CD4-positive, alpha-beta T cell treated with Interleukin-6 at 100 ng/mL for 8 hours (primary cell): ENCODE measurements around the gene GPC5.

ENCODE experiments used
- DNase-seq: peaks from one replicate; pipeline ENCODE4 v3.0.0-alpha.2; 2020; ENCODE audit warnings: mixed read lengths, low spot score

The GPC5 gene

DNA sequence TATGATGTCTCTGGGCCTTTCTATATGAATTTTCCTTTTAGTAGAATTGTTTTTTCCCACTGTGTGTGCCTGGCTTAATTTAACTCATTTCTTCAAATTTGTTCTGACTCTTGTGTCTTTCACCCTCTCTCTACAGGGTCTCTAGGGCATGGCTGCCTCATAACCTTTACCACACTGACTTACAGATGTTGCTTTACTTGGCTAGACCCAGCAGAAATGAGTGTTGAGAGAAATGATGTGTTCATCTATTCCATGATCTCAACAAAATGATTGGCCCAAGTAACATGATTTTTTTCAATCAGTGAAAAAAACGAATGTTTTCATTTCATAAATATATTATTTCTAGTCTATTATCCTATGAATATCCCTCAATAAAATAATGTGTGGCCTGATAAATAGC, 195.0 kb downstream of the GPC5 start:
- DNase-seq, result no peak

DNA sequence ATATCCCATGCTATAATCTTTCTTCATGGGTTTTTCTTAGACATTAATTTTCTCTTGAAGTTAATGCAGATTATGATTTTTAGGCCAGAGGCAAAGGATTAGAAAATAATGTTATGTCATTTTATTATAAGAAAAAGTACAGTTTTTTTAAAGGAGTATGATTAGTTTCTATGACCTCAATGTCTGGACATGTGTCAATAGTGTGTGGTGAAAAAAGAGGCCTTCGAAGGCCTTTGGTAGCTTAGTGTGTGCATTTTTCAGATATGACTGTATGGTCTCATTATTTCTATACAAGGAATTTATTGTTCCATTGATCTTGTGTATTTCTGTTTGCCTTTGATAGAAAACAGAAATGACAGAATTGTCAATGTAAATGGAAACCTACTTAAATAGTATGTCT, 195.6 kb downstream of the GPC5 start:
- DNase-seq, result no peak

DNA sequence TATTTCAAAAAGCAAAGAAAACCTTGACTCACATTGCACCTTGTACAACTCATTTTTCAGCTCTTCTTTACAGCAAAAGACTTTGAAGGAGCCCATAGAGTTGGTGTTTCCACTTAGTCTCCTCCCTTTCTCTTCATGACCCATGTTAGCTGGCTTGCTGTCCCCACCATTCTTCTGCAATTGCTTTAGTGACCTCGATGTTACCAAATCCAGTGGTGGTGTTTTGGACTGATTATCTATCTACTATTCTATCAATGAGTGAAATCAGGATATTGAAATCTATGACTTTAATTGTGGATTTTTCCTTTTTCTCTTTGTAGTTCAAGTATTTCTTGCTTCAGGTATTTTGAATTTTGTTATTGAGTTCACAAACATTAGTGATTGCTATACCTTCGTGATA, 197.3 kb downstream of the GPC5 start:
- no peak for DNase-seq

DNA sequence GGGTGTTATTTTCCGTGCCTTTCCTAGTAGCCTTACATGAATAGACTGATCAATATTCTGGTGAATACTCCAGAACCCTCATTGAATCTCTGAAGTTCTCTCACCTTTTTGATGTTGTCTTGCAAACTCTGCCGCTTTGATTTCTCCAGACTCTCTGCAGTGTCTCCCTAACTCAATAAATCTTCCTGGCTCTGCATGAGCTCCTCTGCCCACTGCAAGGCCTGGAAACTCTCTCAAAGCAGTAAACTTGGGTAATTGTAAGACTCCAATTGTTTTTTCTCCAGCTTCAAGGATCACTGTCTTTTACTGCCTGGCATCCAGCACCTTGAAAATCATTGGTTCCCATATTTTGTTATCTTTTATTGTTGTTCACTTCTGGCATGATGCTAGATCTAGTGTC, 198.4 kb downstream of the GPC5 start:
- DNase-seq, result no peak

DNA sequence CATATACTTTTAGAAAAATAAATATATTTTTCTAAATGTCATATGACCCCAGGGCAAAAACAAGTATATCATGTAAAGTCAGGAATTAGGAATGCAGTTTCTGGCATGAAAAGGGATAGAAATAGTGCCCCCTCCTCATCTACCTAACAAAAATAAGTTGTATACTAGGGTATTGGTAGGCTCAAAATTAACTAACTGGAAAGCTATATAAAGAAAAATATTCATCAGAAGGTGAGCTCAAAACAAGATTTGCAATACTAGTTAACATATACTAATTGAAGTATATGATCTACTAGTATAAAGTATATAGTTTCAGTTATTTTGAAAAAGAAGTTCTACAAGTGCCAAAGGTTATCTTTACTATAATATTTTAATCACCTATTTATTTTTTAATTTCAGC, 200.2 kb downstream of the GPC5 start:
- no peak for DNase-seq

DNA sequence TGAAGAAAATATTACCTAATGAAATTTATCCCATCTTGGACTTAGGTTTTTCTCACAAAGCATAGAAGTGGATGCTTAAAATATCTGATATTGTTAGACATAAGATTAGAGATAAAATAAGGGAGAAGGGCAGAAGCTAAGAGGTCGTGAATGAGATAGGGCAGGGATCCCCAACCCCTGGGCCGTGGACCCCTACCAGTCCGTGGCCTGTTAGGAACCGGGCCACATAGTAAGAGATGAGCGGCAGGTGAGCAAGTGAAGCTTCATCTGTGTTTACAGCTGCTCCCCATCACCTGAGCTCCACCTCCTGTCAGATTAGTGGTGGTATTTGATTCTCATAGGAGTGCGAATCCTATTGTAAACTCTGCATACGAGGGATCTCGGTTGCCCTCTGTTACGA, 202.9 kb downstream of the GPC5 start:
- DNase-seq, result no peak

DNA sequence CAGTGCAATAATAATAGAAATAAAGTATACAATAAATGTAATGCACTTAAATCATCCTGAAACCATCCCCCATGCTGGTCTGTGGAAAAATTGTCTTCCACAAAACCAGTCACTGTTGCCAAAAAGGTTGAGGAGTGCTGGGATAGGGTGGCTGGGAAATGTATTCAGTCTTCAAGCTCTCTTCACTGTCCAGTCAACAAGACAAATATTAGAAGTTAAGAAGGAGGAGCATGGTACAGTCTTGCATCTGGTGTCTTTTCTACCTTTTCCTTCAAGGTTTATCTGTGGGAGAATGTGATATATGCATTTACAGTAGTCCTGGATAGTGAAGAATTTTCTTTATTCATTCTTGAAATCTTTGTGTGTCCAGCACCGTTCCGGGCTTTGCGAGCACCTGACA, 203.4 kb downstream of the GPC5 start:
- no peak for DNase-seq

DNA sequence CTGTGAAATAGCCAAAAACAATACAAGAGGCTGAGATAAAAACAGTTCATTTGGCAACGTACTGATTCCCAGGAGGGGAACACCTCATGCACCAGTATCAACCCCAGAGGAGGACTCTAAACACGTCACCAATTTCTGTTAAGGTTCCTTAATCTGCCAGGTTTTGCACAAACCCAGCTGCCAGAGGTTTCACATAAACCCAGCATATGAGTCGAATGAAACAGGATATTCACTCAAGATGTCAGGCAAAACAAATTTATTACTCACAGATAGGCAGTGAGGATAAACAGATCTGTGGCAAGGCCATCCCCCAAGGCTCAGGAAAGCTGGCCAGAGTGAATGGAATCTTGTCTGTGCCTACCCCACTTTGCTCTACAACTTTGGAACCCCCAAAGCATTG, 210.9 kb downstream of the GPC5 start:
- DNase-seq, result no peak

DNA sequence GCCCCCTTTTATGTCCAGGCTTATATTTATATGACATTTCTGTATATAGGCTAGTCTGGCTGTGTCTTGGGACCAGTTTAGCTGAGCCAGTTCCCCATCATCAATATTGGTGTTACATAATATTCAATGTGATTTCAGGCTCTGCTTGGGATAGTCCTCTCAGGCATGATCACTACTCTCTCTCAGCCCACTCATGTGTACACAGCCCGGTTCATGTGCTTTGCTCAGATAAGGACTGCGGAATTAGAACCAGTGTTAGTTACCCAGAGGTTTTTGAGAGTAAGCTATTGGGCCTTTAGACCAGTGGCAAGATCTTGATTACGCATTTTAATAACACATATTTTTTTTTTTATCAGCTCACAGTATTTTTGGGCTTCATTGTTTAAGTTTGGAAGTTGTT, 219.9 kb downstream of the GPC5 start:
- DNase-seq, result no peak

DNA sequence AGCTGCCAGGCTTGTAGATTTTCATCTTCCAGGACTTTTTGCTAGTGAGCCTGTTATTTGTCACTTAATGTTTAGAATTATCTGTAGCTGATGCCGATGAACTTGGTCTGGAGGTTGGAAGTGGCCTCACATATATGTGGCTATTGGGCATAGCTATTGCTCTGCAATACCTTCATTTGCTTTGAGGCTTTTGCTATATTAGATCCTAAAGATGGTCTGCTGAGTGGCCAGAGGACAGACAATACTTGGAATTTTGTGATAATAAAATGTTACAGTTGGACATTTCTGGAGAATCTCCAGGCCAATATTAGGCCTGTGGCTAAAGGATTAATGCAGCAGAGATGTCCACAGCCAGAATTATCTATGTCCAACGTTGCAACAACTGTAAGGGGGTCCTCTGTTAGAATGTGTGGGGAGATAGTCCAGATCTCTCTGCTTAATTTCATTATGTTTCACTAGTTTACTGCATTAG, 222.3 kb downstream of the GPC5 start:
- no peak for DNase-seq

DNA sequence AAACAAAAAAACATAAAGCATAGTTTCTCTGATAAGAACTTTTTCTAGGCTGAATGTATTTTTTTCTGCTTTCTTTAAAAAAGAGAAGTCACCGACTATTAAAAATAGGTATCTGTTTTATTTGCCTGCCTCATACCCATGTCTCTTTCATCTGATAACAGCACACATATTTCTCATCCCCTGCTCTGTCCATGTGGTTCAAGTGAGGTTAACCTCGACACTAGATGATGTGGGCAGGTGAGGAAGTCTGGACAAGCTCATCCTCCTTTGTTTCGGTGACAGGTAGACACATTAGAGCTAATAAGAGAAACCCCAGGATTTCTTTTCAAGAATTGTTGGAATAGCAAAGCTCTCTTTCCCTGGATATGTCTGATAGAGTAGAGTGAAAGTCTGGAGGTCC, 222.7 kb downstream of the GPC5 start:
- no peak for DNase-seq

DNA sequence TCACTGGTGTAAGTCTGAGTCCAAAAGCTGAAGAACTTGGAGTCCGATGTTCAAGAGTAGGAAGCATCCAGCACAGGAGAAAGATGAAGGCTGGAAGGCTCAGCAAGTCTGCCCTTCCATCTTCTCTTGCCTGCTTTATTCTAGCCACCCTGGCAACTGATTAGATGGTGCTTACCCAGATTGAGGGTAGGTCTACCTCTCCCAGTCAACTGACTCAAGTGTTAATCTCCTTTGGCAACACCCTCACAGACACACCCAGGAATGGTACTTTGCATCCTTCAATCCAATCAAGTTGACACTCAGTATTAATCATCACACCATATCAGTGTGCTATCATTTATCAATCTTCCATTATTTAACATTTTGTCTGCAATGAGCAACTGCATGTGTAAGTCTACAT, 223.5 kb downstream of the GPC5 start:
- DNase-seq, result no peak

DNA sequence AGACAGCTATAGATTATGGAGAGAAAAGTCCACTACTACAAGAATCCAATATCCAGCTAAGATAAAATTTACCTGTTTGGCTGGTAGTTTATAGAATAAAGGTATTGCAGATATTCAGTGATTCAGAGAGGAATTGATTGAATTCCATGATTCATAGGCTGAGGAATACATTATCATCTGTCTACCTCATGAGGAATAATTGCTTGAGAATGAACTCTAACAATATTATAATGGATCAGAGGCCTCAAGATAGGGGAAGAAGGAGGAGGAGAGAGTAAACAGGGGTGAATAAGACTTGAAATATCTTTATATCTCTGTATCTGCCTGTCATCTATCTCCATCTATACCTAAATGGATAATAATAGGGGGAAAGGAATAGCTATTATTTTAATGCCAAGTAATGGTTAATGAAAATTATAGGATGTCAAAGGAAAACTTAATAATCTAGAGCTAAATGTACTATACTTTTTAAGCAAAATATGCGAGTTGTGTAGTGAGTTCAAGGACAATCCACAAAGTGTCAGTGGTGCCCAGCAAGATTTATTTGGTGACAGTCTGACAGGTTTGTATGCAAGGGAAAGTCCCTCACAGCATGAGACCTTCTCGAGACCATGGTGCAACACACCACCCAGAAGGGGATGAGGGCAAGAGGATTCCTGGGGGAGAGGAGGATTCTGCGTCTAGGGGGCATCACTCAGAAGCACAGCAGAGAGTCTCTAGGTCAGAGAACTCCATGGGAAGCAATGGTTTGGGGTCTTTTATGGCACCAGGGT, 224.5 kb downstream of the GPC5 start:
- DNase-seq, result no peak

DNA sequence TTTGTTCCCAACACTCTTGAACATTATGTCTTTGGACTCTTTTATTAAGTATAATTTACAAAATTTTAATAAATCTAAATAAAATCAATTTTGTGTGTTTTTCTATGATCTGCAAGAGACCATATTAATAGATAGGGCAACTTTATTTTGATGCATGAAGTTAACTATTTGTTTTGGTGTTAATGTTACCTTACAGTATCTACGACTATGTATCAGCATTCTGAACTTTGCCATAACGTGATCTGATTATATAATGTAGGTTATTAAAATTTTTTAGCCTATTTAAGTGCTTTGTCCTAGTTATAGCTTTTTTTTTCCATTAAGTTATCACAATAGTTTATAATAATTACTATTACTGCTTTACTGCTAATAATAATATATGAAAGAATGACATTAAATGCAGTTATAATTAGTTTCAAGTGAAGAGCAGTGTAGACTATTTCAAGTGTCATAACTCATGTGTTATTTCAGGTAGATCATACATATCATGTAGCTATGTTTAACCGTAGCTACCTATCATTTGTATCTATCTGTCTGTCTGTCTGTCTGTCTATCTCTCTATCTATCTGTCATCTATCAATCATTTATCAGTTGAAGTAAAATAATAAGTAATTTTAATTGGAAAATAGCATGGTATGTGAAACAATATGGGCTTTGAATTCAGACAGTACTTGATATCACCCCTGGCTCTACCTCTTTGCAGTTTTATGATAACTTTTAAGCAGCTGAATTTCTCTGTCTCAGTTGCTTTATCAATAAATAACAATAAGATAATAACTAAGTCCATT, 229.7 kb downstream of the GPC5 start:
- DNase-seq, result no peak

DNA sequence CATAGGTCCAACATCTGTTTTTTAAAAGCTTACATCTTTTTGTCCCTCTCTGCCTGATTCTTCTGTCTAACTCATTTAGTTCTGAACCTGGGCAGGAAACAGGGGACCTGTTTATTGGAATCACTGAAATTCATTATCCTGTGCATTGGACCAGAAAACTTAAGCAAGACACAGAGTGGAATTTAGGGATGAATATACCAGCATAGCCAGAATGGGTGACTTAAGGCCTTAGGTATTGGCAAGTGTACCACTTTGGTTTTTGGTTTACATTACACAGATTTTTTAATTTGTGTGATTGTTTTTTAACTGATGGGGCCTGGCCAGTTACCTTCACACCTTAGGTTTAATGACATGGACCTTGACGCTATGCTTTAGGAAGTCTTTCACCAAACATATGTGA, 232.5 kb downstream of the GPC5 start:
- DNase-seq, result no peak

DNA sequence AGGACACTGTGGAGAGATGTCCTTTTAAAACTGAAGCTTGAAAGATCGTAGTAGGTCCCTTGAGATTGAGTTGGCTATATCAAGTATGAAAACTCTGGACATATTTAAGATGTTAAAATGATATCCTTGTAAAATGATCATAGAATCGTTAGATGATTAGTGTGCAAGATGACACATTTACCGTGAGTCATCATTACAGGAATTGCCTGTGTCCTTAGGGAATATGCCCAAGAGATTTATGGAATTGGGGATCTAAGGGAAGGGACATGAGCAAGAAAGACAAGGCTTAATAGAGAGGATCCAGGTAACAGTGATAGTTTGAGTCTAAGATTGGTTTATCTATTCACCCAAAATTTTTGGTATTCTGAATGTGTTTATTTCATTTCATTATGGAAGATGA, 233.7 kb downstream of the GPC5 start:
- no peak for DNase-seq

DNA sequence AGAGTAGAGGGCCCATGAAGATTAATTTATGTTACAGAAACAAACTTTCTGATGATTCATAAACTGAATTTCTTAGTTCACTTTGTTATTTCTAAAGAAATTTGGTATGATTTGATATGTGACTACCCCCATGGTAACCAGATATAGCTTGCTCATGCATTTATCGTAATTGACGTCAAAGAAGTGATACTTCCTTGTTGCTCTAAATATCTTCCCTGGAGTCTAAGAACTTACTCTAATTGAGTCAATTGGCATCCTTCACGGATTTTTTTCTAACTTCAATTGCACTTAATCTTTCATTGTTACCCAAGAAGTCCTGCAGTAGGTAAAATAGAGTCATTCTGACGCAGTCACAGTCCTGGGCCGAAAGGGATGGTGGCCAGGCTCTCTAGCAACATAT, 240.9 kb downstream of the GPC5 start:
- no peak for DNase-seq

DNA sequence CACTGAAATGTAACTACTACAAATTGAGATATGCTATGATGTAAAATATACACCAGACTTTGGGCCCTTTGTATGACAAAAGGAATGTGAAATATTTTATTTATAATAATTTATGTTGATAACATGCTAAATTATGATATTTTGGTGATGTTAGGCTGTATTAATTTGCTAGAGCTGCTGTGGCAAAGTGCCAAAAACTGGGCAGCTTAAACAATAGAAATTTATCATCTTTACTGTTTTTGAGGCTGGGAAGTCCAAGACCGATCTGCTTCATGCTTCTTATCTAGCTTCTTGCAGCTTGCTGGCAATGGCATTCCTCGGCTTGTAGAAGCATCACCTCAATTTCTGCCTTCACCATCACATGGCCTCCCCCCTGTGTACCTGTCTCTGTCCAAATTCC, 245.0 kb downstream of the GPC5 start:
- no peak for DNase-seq

DNA sequence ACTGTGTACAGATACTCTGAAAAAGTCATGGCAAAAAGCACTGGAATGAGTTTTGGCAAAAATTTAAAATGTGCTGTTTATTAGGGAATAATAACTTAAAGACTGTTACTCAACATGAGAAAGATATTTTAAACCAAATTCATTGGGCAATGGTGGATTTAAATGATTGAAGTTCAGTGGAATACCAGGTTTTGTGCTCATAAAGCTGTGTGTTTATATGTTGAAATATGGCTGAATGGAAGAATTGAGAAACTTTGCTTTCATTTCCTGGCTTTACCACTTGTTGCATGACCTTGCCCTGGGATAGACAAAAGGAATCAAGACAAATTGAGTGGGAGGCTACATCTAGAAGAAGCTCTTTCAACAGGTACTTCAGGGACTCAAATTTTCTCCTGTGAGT, 246.4 kb downstream of the GPC5 start:
- no peak for DNase-seq

DNA sequence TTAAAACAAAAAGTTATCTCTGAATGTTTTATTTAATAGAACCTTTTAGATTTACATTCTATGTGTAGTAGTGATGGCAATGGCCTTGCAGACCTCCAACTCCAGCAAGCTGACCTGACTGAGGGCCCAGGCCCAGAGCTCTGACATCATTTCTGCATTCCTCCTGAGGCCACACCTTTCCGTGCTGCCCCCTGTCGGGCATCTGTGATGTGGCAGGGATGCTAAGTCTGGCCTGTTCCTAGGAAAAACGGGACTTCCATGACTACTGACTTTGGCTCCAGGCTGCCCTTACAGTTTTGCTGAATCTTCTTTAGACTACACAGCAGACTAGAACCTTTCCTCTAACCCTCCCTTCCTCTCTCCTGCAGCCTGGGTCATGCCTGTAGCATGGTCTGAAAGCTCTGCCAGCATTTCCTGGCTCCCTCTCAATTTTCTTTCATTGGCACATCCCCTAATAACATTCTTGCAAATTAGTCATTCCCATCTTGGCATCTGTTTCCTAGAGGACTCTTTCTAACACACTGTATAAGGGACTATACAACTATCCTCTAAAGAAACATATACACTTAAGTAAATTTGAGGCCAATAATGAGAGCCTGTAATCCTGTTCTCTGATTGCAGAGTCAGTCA, 249.1 kb downstream of the GPC5 start:
- no peak for DNase-seq

DNA sequence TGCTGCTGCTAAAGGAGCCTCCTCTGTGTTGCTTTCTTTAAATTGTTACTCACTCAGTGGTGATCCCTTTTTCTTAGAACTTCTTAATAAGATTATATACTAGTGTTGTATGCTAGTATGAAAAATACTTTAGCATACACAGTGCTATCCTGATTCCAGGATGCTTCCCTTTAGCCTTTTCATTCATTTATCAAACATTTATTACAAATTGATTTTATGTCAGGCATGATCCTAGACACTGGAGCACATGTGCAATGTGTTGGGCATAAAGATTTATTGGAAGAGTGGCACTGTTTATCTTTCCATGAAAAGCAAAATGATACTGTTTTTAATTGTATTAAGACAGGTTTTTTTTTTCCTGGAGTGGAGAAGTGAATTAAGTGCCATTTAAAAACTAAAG, 249.6 kb downstream of the GPC5 start:
- no peak for DNase-seq

DNA sequence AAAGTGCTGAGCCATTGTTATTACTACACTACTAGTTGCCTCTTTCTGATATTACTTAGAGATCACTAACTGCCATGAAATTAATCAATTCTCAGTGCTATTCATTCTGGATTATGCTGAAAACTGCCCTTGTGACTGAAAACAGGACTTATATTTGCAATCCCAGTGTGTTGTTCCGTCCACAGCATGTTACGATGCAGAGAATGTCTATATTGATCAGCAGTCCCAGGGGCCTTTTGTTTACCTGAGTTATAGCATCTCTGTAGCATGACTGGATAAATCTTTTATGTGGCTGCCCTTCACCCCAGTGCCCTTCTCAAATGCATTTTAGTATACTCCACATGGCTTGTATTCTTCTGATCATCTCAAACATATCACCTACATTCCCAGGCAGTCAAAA, 251.0 kb downstream of the GPC5 start:
- no peak for DNase-seq
